HK-2 (cell line): ENCODE data around the gene ZNF76.
"Not testable (repeated sequence)": the region's sequence is repeated elsewhere in the genome, so short reads cannot be mapped to it uniquely, and the experiment has no call there.

Experiments
- DNase-seq: peaks from one replicate; pipeline ENCODE4 v3.0.0-alpha.2; 2018; ENCODE audit not compliant: unreplicated experiment

Gene ZNF76

GRCh38 chr6:35299674-35300073, 40.1 kb downstream of the ZNF76 start:
- no peak for DNase-seq

GRCh38 chr6:35300848-35301247, 41.3 kb downstream of the ZNF76 start:
- DNase-seq = no peak

- peak; percentile 44 for DNase-seq
These were observed 43.2 kb downstream of the ZNF76 start for GRCh38 chr6:35302604-35303241.

GRCh38 chr6:35304299-35304698, 44.8 kb downstream of the ZNF76 start:
- no peak for DNase-seq

- no peak for DNase-seq
These were observed 45.6 kb downstream of the ZNF76 start for GRCh38 chr6:35305117-35305516.

- DNase-seq = not testable (repeated sequence)
These were observed 47.6 kb downstream of the ZNF76 start for GRCh38 chr6:35307138-35307537.

- DNase-seq = not testable (repeated sequence)
These were observed 49.0 kb downstream of the ZNF76 start for GRCh38 chr6:35308543-35308942.

GRCh38 chr6:35309611-35310264, 50.2 kb downstream of the ZNF76 start:
- DNase-seq = no peak

- DNase-seq = no peak
These were observed 50.8 kb downstream of the ZNF76 start for GRCh38 chr6:35310265-35310831.

GRCh38 chr6:35311390-35312075, 52.0 kb downstream of the ZNF76 start:
- DNase-seq = no peak

- DNase-seq = no peak
These were observed 52.7 kb downstream of the ZNF76 start for GRCh38 chr6:35312076-35312800.

- no peak for DNase-seq
These were observed 53.3 kb downstream of the ZNF76 start for GRCh38 chr6:35312807-35313206.

GRCh38 chr6:35317483-35318195, 58.1 kb downstream of the ZNF76 start:
- DNase-seq = peak; percentile 26

- peak; percentile 88 for DNase-seq
These were observed 58.9 kb downstream of the ZNF76 start for GRCh38 chr6:35318196-35319171.

- no peak for DNase-seq
These were observed 60.0 kb downstream of the ZNF76 start for GRCh38 chr6:35319346-35320030.

GRCh38 chr6:35320031-35320410, 60.5 kb downstream of the ZNF76 start:
- no peak for DNase-seq

GRCh38 chr6:35321091-35321490, 61.6 kb downstream of the ZNF76 start:
- DNase-seq = no peak

- DNase-seq = peak; percentile 50
These were observed 68.0 kb downstream of the ZNF76 start for GRCh38 chr6:35327349-35328027.

- DNase-seq = no peak
These were observed 68.7 kb downstream of the ZNF76 start for GRCh38 chr6:35328108-35328723.
